ENCODE measurements around the gene FOXA2.

The FOXA2 gene

DNA sequence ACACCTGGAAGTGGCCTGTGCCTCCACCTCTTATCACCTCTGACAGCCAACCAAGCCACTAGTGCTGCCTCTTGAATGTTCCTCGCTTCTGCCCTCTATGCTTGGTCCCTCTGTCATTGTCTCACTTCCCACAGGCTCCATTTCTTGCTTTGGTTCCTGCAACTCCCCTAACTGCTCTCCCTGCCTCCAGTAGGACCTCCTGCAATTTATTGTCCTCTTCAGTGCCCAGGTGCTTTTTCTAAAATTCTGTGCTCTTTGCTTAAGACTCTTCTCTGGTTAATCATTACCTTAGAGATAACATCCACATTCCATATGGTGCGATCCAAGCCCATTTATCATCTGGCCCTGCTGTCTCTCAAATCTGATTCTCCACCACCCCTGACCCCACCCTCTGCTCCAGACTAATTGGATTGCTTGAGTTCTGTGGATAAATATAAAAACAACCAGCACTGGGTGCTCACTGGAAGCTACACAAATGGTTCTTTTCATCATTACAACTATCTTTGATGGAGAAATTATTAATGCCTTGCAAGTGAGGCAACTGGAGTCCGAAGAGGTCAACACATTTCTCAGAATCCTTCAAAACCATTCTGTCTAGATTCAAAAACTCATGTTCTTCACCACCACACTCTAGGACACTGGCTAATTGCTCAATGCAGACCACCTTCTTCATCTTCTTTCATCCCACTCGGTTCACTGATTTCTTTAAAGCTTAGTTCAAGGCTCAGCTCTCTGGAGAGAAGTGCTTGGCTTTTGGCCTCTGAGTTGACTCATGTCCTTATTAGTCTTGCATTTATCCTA is 47.2 kb downstream of the FOXA2 start:
- DNase-seq (ENCODE audit: low read depth in 2 of 2), result no peak

DNA sequence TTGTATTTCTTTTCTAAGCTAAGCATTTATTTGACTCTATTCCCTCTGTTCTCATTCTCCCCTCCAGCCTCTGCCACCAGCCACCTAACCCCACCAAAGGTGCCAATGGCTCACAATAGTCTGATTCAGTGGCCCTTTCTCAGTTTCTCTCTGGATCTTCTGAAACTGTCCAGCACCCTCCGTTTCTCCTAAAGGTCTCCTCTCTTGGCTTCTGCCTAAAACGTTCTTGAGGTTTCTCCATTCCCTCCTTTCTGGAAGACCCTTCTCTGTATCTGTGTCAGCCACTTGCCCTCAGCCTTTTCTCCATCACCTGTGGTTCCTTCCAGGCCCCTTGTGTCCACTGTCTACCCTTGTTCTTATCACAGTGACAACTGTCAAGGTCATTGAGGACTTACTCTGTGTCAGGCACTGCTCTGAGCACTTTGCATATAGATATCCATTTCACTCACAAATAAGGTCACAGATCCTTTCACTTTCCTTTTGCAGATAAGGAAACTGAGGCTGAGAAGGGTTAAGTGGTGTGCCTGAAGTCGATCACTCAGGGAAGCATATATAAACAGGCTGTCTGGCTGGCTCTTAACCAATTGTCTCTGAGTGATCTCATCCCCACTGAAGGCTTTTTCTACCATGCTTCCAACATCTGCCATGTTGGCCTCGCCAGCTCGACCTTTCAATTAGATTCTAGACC is 48.1 kb downstream of the FOXA2 start:
- DNase-seq (ENCODE audit: low read depth in 2 of 2), result no peak

DNA sequence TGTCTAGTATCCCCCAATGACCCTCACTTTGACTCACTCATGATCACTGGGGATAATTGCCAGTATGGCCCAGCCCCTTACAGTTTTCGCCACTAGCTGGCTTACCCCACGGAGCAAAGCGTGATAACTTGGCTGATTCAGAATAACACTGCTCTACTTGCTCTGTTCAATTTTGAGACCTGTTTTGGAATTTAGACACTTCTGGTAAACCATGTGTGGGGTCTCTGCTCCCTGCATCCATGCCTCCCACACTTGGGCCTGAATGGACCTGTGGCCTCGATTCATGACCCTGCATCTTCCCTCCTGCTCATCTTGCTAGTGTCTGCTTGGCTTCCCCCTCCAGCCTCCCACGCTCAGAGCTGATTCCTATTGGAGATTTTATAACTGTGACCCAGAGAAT is 48.9 kb downstream of the FOXA2 start:
- DNase-seq (ENCODE audit: low read depth in 2 of 2), result no peak

DNA sequence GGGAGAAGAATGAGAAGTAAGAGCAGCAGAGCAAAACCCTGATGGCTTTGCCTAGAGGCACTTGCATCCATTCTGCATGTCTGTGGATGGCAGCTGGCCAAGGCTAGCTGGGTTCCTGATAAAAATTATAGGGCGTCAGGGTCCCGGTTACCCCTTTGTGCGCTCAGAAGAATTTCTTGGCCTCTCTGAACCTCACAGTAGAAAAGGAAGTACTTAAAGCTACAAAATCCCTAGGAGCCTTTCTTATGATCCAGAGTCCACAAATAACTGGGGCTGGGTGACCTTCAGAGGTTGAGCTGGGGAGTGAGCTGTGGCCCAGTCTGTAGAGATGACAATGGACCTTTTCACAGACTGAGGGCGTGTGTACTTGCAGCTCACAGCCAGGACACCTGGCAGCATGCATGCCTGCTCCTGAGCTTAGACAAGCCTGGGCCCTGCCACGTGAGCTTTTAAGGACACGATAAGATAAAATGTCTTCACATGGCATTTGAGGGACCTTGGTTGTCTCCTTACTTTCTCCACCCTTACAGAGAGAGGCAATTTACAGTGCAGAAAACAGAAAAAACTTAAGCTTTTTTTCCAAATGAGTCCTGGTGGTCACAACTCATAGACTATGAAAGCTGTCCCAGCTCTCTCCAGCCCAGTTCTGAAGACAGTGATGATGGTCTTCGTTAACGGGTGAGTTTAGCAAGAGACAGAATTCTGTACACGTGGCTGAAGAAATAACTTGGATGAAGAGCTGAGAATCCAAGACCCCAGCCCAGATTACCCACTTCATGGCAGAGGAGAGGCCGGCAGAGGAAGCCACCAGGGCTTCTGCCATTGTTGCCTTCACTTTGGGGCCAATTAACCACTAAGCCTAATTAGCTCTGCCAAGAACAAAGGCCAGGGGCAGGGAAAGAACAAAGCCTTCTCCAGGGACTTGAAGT is 50.3 kb downstream of the FOXA2 start:
- no peak for DNase-seq (ENCODE audit: low read depth in 2 of 2)

DNA sequence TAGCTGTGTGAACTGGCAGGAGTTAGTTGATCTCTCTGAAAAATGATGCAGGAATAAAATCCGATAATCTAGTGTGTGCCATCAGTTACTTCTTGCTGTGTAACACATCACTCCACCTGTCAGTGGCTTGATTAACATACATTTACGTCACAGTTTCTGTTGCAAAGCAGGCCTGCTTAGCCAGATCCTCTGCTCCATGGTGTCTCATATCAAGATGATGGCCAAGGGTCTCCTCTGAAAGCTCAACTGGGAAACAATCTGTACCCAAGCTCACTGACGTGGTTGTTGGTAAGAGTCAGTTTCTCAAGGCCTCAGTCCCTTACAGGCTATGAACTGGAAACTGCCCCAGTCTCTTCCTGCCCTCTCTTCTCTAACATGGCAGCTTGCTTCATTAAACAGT is 51.8 kb downstream of the FOXA2 start:
- no peak for DNase-seq (ENCODE audit: low read depth in 2 of 2)

DNA sequence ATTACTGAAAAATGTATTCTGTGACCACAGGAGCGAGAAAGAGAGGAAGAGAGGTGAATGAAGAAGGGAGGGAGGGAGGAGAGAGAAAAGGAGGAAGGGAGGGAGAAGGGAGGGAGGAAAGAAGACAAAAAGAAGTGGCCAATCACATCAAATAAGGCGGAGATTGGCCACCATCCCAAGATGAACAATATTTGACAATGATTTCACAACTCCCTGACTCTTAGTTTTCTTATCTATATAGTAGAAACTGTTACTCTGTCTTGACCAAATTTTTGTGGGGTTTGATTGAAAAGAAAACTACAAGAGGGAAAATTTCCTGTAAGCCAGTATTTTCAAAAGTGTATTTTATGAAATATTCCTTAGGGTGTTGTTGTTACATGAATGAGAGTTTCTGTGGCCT is 52.6 kb downstream of the FOXA2 start:
- DNase-seq (ENCODE audit: low read depth in 2 of 2), result no peak

DNA sequence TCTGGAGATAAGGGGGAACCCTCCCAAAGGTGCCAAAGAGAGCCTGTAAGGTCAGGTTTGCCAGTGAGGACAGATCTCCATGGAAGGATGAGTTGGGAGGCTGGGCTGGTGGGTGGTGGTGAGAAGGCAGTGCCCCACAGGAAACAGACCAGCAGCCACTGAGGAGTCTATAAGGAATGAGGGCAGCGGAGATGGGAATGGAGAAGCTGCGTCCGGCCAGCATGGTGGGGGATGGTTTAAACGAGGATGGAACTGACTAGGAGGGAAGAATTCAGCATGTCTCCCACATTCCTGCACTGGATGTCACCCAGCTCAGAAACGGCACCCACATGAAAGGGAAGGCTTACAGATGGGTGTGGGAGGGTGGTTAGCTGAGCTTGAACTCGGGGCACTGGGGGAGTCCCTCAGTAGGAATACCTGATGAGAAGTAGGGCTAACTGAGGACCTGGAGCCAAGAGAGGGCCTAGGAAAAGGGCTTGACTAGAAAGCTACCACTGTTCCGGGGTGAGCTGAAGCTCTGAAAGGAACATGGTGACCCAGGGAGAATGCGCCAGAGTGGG is 53.2 kb downstream of the FOXA2 start:
- no peak for DNase-seq (ENCODE audit: low read depth in 2 of 2)
